Small intestine (tissue), 7 donors: Measurements from ENCODE around the gene ZNF823. TPM values are rescaled to one million over a fixed set of nuclear protein-coding genes. Genes with fewer than 3 reads are reported as not detected.

ENCODE experiments used
- DNase-seq, 2 donors: peaks; one replicate each; pipeline versions ENCODE4 v3.0.0 to v3.0.0-alpha.2; 2013
- FAIRE-seq: peaks from 2 replicates; lab custom pipeline; 2012; peaks lifted over from hg19 to GRCh38; lab: Jason Lieb, UNC
- H3K27ac ChIP-seq, 3 donors: one replicate each; pipeline ENCODE4 v1.5.1; 2013; ENCODE audit warnings: low read length in 2 of 3, mild to moderate bottlenecking in 2 of 3, control low read depth in 1 of 3, inconsistent platforms in 1 of 3, low read depth in 1 of 3, moderate library complexity in 1 of 3
- H3K27me3 ChIP-seq, 3 donors: one replicate each; pipeline ENCODE4 v1.6.1; 2013; ENCODE audit warnings: low read length in 3 of 3, inconsistent platforms in 1 of 3; ENCODE audit not compliant: control insufficient read depth in 3 of 3, insufficient read depth in 3 of 3
- H3K36me3 ChIP-seq, 3 donors: one replicate each; pipeline ENCODE4 v1.6.1; 2013; ENCODE audit warnings: low read length in 3 of 3, inconsistent platforms in 1 of 3, low read depth in 1 of 3, mild to moderate bottlenecking in 1 of 3, moderate library complexity in 1 of 3; ENCODE audit not compliant: control insufficient read depth in 3 of 3, insufficient read depth in 2 of 3
- H3K4me1 ChIP-seq, 3 donors: one replicate each; pipeline ENCODE4 v1.6.1; 2013; ENCODE audit warnings: low read length in 2 of 3, inconsistent platforms in 1 of 3, low read depth in 1 of 3, mild to moderate bottlenecking in 1 of 3, moderate library complexity in 1 of 3; ENCODE audit not compliant: control insufficient read depth in 3 of 3, insufficient read depth in 2 of 3
- H3K4me3 ChIP-seq, 3 donors: one replicate each; pipeline ENCODE4 v1.5.1; 2013; ENCODE audit warnings: low read length in 3 of 3, control low read depth in 1 of 3, inconsistent platforms in 1 of 3, low read depth in 1 of 3, mild to moderate bottlenecking in 1 of 3, moderate library complexity in 1 of 3
- H3K9me3 ChIP-seq, 2 donors: one replicate each; pipeline ENCODE4 v1.6.1; 2013; ENCODE audit warnings: low read depth in 1 of 2, low read length in 1 of 2; ENCODE audit not compliant: control insufficient read depth in 2 of 2, insufficient read depth in 1 of 2
- WGBS, 3 donors: extraction: QIAGEN DNeasy Blood & Tissue Kit; methylation state at CpG; one replicate each; pipeline ENCODE4 v1.1.7; 2013; 5-methylcytosine and 5-hydroxymethylcytosine counted together
- polyA plus RNA-seq, 4 donors: library from polyadenylated mRNA; stranded (reverse) in 3 of 4; unstranded in 1 of 4; fragments of 200-250 nt in 3 of 4; fragments of 120-200 nt in 1 of 4; gene quantifications; one replicate each; pipeline versions ENCODE4 v1.2.1 to v1.2.3, GENCODE V29; 2013
- donor health status: healthy with polysubstance abuse.
- donor health status: control.
- donor health status: control.
- donor health status: Bipolar disorder and iron deficiency.
- donor health status: healthy.

The ZNF823 gene
- polyA plus RNA-seq, 4 donors, result 3.8 to 10.1 (median 6.5) TPM

DNA sequence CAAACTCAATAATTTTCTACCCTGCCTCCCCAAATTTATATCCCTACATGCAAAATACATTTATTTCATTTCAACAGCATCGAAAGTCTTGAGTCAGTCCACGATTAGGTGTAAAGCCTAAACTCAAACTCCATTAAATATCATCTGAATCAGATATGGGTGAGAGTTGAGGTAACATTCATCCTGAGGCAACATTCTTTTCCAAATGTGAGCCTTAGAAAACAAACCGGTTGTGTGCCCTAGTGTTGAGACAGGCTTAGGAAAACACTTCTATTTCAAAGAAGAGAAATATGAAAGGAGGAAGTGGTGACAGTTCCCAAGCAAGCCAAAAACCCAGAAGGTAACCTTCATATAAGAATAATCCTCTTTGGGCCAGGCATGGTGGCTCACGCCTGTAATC lies 15.9 kb upstream of the ZNF823 start:
- FAIRE-seq, result no peak
- Histone ChIP-seq H3K9me3 (no peaks in the 10 kb centered on the region), H3K27ac (no peak overlapping the region), H3K4me1 (no peaks in the 10 kb centered on the region), H3K27me3 (no peaks in the 10 kb centered on the region), H3K36me3 (no peaks in the 10 kb centered on the region), H3K4me3 (no peak overlapping the region)
- whole genome bisulfite sequencing, 3 donors, result 87 to 95% (median 89%) methylated on average over 4 of the region's 4 CpGs
- no peak for DNase-seq

DNA sequence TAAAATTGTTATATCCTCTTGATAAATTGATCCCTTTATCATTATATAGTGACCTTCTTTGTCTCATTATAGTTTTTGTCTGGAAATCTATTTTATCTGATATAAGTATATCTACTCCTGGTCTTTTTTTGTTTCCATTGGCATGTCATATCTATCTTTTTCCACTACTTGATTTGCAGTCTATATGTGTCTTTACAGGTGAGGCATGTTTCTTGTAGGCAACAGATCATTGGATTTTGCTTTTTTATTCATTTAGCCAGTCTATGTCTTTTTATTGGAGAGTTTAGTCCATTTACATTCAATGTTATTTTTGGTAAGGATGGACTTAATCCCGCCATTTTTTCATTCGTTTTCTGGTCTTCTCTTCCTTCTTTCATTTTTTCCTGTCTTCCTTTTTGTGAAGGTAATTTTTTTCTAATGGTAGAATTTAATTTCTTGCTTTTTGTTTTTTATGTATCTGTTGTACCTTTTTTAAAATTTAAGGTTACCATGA lies 13.5 kb upstream of the ZNF823 start:
- Histone ChIP-seq H3K27me3 (no peaks in the 10 kb centered on the region), H3K36me3 (no peaks in the 10 kb centered on the region), H3K4me3 (no peak overlapping the region), H3K27ac (no peak overlapping the region), H3K4me1 (no peaks in the 10 kb centered on the region), H3K9me3 (peaks cover 0 to 2% of the 10 kb centered on the region in 2 donors)
- DNase-seq, result no peak
- WGBS, 3 donors, result 63 to 90% (median 82%) methylated on average over 2 of the region's 2 CpGs
- FAIRE-seq, result no peak

DNA sequence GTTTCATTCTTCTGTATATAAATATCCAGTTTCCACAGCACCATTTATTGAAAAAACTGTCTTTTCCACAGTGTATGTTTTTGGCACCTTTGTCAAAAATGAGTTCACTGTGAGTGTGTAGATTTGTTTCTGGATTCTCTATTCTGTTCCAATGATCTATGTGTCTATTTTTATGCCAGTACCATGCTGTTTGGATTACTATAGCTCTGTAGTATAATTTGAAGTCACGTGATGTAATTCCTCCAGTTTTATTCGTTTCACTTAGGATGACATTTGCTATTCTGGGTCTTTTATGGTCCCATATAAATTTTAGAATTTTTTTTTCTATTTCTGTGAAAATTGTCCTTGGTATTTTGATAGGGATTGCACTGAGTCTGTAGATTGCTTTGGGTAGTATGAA lies 11.0 kb upstream of the ZNF823 start:
- no peak overlapping the region for H3K4me3 ChIP-seq
- FAIRE-seq, result no peak
- no peaks in the 10 kb centered on the region for H3K36me3 ChIP-seq
- H3K27me3 ChIP-seq, result no peaks in the 10 kb centered on the region
- H3K27ac ChIP-seq, result no peak overlapping the region
- WGBS, 3 donors, result 32 to 61% (median 54%) methylated on average over 2 of the region's 2 CpGs
- peaks cover 0 to 13% of the 10 kb centered on the region in 2 donors for H3K9me3 ChIP-seq
- no peaks in the 10 kb centered on the region for H3K4me1 ChIP-seq
- DNase-seq, result no peak

DNA sequence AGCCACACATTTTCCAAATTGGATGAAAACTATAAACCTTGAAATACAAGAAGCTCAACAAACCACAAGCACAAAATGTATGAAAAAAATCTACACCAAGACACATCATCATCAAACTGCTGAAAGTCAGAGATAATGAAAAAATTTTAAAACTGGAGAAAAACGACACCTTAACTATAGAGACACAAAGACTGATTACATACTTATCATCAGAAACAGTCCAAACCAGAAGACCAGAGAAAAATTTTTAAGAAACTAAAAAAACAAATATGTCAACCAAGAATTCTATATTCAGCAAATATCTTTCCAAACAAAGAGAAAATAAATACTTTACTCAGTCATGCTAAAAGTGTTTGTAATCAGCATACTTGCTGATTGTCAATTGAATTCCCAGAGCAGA lies 8.5 kb upstream of the ZNF823 start:
- no peak for FAIRE-seq
- no peaks in the 10 kb centered on the region for H3K4me1 ChIP-seq
- no peaks in the 10 kb centered on the region for H3K27me3 ChIP-seq
- H3K9me3 ChIP-seq, result peaks cover 0 to 13% of the 10 kb centered on the region in 2 donors
- no peaks in the 10 kb centered on the region for H3K36me3 ChIP-seq
- no peak for DNase-seq
- H3K4me3 ChIP-seq, result no peak overlapping the region
- H3K27ac ChIP-seq, result no peak overlapping the region
- 48 to 80% (median 61%) methylated on average over 1 of the region's 1 CpG for WGBS, 3 donors

DNA sequence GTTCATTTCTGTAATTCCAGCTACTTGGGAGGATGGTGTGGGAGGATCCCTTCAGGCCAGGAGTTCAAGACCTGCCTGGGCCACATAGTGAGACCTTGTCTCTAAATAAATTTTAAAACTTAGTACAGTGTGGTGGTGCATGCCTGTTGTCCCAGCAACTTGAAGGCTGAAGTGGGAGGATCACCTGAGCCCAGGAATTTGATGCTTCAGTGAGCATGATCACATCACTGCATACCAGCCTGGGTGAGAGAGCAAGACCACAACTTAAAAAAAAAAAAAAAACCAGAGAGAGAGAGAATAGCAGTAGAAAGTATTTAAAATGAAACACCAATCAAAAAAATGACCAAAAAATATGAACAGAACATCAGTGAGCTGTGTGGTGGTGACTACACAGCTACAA lies 7.1 kb upstream of the ZNF823 start:
- Histone ChIP-seq H3K9me3 (peaks cover 0 to 13% of the 10 kb centered on the region in 2 donors), H3K4me1 (no peaks in the 10 kb centered on the region), H3K27me3 (no peaks in the 10 kb centered on the region), H3K36me3 (no peaks in the 10 kb centered on the region), H3K27ac (no peak overlapping the region), H3K4me3 (no peak overlapping the region)
- no peak for FAIRE-seq
- no peak for DNase-seq

DNA sequence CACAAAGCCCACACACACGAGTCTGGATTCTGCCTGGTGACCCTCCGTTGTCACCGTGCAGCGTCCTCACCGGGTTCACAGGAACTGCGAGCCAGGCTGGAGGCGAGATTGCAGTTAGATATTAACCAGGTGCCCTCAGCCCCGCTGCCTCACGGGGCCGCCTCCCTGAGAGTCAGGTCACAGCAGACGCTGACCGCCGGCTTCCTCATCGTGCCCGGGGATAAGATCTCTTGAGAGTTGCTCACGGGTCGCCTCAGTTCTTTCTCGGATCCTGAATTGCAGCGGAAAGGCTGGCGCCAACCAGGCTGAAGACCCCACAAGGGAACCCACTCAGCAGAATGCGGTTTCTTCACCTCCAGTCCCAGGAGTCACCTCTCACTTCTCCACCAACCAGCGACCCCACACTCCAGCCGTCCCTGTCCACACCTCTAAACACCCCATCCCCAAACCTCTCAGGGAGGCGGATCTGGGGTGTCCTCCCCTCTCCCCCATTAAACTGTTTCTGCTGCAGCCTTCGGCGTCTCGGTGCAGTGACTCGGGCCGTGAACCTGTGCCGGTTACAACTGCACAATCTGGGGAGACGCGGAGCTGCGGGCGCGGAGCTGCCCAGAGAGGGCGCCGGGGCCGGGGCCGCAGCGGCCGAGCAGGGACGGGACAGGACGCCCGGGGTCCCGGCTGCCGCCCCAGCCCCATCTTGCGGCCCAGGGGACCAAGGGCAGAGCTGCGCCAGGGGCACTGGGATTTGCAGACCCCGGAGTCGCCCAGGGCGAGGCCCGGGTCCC lies 591 bp downstream of the ZNF823 start:
- DNase-seq (peak; percentile 79), FAIRE-seq (no peak)
- Histone ChIP-seq H3K27me3 (no peaks in the 10 kb centered on the region), H3K4me1 (peaks cover 4 to 11% (median 8%) of the 10 kb centered on the region in 3 donors), H3K9me3 (no peaks in the 10 kb centered on the region), H3K36me3 (peaks cover 0 to 6% (median 0%) of the 10 kb centered on the region in 3 donors), H3K27ac (peak overlapping the region; percentile 94 to 96 (median 95)), H3K4me3 (peak overlapping the region; percentile 81 to 97 (median 91))
- WGBS, 3 donors, result 0 to 1% (median 0%) methylated on average over 46 to 52 of the region's 52 CpGs

- H3K27me3 ChIP-seq, result no peaks in the 10 kb centered on the region
- no peak overlapping the region for H3K27ac ChIP-seq
- peaks cover 4 to 11% (median 8%) of the 10 kb centered on the region in 3 donors for H3K4me1 ChIP-seq
- H3K9me3 ChIP-seq, result no peaks in the 10 kb centered on the region
- H3K36me3 ChIP-seq, result peaks cover 0 to 6% (median 0%) of the 10 kb centered on the region in 3 donors
- FAIRE-seq (no peak), DNase-seq (peak; percentile 9 to 30)
- no peak overlapping the region for H3K4me3 ChIP-seq
- WGBS, 3 donors, result 38 to 48% (median 46%) methylated on average over 2 of the region's 2 CpGs
Measured at GRCh38 chr19:11736696-11737095, 2.0 kb downstream of the ZNF823 start.

GRCh38 chr19:11735375-11735774 lies 3.4 kb downstream of the ZNF823 start:
- Histone ChIP-seq H3K4me3 (no peak overlapping the region), H3K27ac (no peak overlapping the region), H3K27me3 (no peaks in the 10 kb centered on the region), H3K9me3 (peaks cover 0 to 10% of the 10 kb centered on the region in 2 donors), H3K4me1 (peaks cover 4 to 11% (median 8%) of the 10 kb centered on the region in 3 donors), H3K36me3 (peaks cover 0 to 10% (median 0%) of the 10 kb centered on the region in 3 donors)
- 30 to 72% (median 50%) methylated on average over 1 of the region's 1 CpG for WGBS, 3 donors
- FAIRE-seq (no peak), DNase-seq (peak in 1 of 2 donors; percentile 29)
